Measurements from ENCODE around the gene WDR5.

DNA sequence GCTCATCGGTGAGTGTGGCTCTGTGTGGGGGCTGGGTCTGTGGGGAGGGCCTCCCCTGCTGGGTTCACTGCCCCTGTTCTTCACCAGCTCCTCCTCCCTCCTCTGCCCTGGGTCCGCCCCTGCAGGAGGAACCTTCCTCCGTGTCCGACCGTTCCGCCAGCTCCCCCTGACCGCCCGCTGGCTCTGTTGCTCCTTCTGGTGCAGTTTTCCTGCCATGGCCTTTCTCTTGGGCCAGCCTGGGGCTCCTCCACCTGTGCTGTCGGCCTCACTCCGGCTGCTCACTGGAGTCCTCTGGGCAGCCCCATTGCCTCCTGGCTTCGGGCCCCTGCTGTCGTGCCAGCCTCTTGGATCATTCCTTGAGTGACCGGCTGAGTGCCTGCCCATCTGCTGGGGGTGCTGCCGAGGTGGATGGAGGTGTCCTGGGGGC, 16.2 kb downstream of the WDR5 start:
- TF ChIP-seq, protein P1, sequence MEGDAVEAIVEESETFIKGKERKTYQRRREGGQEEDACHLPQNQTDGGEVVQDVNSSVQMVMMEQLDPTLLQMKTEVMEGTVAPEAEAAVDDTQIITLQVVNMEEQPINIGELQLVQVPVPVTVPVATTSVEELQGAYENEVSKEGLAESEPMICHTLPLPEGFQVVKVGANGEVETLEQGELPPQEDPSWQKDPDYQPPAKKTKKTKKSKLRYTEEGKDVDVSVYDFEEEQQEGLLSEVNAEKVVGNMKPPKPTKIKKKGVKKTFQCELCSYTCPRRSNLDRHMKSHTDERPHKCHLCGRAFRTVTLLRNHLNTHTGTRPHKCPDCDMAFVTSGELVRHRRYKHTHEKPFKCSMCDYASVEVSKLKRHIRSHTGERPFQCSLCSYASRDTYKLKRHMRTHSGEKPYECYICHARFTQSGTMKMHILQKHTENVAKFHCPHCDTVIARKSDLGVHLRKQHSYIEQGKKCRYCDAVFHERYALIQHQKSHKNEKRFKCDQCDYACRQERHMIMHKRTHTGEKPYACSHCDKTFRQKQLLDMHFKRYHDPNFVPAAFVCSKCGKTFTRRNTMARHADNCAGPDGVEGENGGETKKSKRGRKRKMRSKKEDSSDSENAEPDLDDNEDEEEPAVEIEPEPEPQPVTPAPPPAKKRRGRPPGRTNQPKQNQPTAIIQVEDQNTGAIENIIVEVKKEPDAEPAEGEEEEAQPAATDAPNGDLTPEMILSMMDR (IDR thresholded peaks at IDR 0.05; ENCODE audit: low read length): no peak
- TF ChIP-seq EZH2phosphoT487 (IDR thresholded peaks at IDR 0.05; ENCODE audit: low read length) (no peak), EZH2 (optimal IDR thresholded peaks at IDR 0.05; ENCODE audit: low read depth, low read length) (no peak)
